NCI-H2196 (cell line): ENCODE measurements around the gene SLC7A14.

Source experiments
- DNase-seq: peaks from one replicate; lab custom pipeline; 2025; ENCODE audit not compliant: unreplicated experiment; lab: John Stamatoyannopoulos, UW

Gene SLC7A14

GRCh38 chr3:170539897-170540296 is 46.0 kb downstream of the SLC7A14 start:
- DNase-seq = no peak

GRCh38 chr3:170536712-170537111 is 49.2 kb downstream of the SLC7A14 start:
- no peak for DNase-seq

GRCh38 chr3:170534227-170534626 is 51.6 kb downstream of the SLC7A14 start:
- no peak for DNase-seq

- DNase-seq = no peak
Observed at GRCh38 chr3:170532573-170532972, 53.3 kb downstream of the SLC7A14 start.

GRCh38 chr3:170531657-170532335 is 54.1 kb downstream of the SLC7A14 start:
- DNase-seq = no peak

- no peak for DNase-seq
Observed at GRCh38 chr3:170531054-170531453, 54.8 kb downstream of the SLC7A14 start.

GRCh38 chr3:170529912-170530311 is 56.0 kb downstream of the SLC7A14 start:
- no peak for DNase-seq

GRCh38 chr3:170529346-170529745 is 56.5 kb downstream of the SLC7A14 start:
- DNase-seq = no peak

GRCh38 chr3:170528726-170529125 is 57.1 kb downstream of the SLC7A14 start:
- no peak for DNase-seq

GRCh38 chr3:170524073-170524472 is 61.8 kb downstream of the SLC7A14 start:
- no peak for DNase-seq

- DNase-seq = no peak
Observed at GRCh38 chr3:170523248-170523647, 62.6 kb downstream of the SLC7A14 start.

- DNase-seq = no peak
Observed at GRCh38 chr3:170522201-170522600, 63.7 kb downstream of the SLC7A14 start.

GRCh38 chr3:170520996-170521395 is 64.9 kb downstream of the SLC7A14 start:
- DNase-seq = no peak

GRCh38 chr3:170517242-170517945 is 68.5 kb downstream of the SLC7A14 start:
- no peak for DNase-seq

- no peak for DNase-seq
Observed at GRCh38 chr3:170513642-170514041, 72.2 kb downstream of the SLC7A14 start.

GRCh38 chr3:170511371-170511770 is 74.5 kb downstream of the SLC7A14 start:
- DNase-seq = no peak

- no peak for DNase-seq
Observed at GRCh38 chr3:170508839-170509238, 77.0 kb downstream of the SLC7A14 start.

- no peak for DNase-seq
Observed at GRCh38 chr3:170508291-170508690, 77.6 kb downstream of the SLC7A14 start.

- DNase-seq = no peak
Observed at GRCh38 chr3:170507063-170507462, 78.8 kb downstream of the SLC7A14 start.

GRCh38 chr3:170506556-170506955 is 79.3 kb downstream of the SLC7A14 start:
- no peak for DNase-seq

GRCh38 chr3:170502297-170502696 is 83.6 kb downstream of the SLC7A14 start:
- DNase-seq = no peak

- DNase-seq = no peak
Observed at GRCh38 chr3:170500995-170501394, 84.9 kb downstream of the SLC7A14 start.

GRCh38 chr3:170500462-170500861 is 85.4 kb downstream of the SLC7A14 start:
- no peak for DNase-seq
